A549 (cell line): ENCODE results near the gene ATXN2.

Source experiments
- CHD4 ChIP-seq: fragments of 200-600 bp; sonication (generic); IDR thresholded peaks from 2 replicates; pipeline ENCODE4 v1.6.1; 2016; ENCODE audit warnings: antibody characterized with exemption, mild to moderate bottlenecking, borderline replicate concordance
- EP300 ChIP-seq, 2 experiments: fragments of >200 bp; sonication (Bioruptor Twin); formaldehyde crosslinking; IDR thresholded peaks; 2 replicates in 1 of 2; 3 replicates in 1 of 2; pipeline ENCODE4 v1.6.1; 2016 to 2017
- HDAC2 ChIP-seq: fragments of 200-600 bp; sonication (generic); IDR thresholded peaks from 2 replicates; pipeline ENCODE4 v1.6.1; 2016
- JUN ChIP-seq, 2 experiments: fragments of >200 bp; sonication (Bioruptor Twin); formaldehyde crosslinking; IDR thresholded peaks; 2 replicates in 1 of 2; 3 replicates in 1 of 2; pipeline ENCODE4 v1.6.1; 2016 to 2017
- JUNB ChIP-seq: fragments of >200 bp; sonication (Bioruptor Twin); formaldehyde crosslinking; IDR thresholded peaks from 2 replicates; pipeline ENCODE4 v1.6.1; 2016
- MAFK ChIP-seq: fragments of 450-650 bp; IDR thresholded peaks from 2 replicates; pipeline ENCODE4 v1.6.1; 2014; ENCODE audit not compliant: partially characterized antibody
- POLR2A ChIP-seq: IDR thresholded peaks from 2 replicates; pipeline ENCODE4 v1.6.1; 2012; ENCODE audit warnings: mild to moderate bottlenecking, low read length
- RCOR1 ChIP-seq: fragments of 150-350 bp; IDR thresholded peaks from 2 replicates; pipeline ENCODE4 v1.6.1; 2014; ENCODE audit warnings: antibody characterized with exemption, low read length, low read depth
- RFX5 ChIP-seq: fragments of 450-650 bp; IDR thresholded peaks from 2 replicates; pipeline ENCODE4 v1.7.1; 2014; ENCODE audit warnings: antibody characterized with exemption, mild to moderate bottlenecking, moderate library complexity
- ZFP36 ChIP-seq: fragments of 450-650 bp; IDR thresholded peaks from 2 replicates; pipeline ENCODE4 v1.6.1; 2014; ENCODE audit warnings: borderline replicate concordance; ENCODE audit not compliant: partially characterized antibody
- TF ChIP-seq, protein P1 (sequence below): IDR thresholded peaks from 2 replicates; pipeline ENCODE4 v1.6.1; 2012
- TF ChIP-seq, protein P2 (sequence below): fragments of >200 bp; sonication (Bioruptor Twin); formaldehyde crosslinking; IDR thresholded peaks from 3 replicates; pipeline ENCODE4 v1.5.1; 2016
- TF ChIP-seq, protein P3 (sequence below): fragments of 200-600 bp; sonication (generic); IDR thresholded peaks from 2 replicates; pipeline ENCODE4 v1.6.1; 2016; ENCODE audit warnings: antibody characterized with exemption, mild to moderate bottlenecking, moderate library complexity

DNA sequence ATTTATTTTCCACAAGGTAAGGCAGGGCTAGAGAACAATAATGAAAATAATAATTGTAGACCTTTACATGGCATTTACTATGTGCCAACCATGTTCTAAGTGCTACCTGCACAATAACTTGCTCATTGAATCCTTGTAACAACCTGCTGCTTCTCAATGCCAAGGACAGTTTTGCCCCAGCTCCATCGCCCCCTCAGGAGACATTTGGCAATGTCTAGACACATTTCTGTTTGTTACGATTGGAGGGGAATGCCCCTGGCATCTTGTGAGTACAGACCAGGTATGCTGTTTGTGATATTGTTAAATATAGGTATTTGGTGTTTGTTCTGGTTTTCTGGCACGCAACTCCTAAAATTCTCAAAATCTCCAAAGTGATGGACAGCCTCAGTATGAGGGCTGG is 8.1 kb upstream of the ATXN2 start:
- TF ChIP-seq, protein P1, sequence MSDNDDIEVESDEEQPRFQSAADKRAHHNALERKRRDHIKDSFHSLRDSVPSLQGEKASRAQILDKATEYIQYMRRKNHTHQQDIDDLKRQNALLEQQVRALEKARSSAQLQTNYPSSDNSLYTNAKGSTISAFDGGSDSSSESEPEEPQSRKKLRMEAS: no peak
- no peak for TF ChIP-seq POLR2A
- TF ChIP-seq, protein P2, sequence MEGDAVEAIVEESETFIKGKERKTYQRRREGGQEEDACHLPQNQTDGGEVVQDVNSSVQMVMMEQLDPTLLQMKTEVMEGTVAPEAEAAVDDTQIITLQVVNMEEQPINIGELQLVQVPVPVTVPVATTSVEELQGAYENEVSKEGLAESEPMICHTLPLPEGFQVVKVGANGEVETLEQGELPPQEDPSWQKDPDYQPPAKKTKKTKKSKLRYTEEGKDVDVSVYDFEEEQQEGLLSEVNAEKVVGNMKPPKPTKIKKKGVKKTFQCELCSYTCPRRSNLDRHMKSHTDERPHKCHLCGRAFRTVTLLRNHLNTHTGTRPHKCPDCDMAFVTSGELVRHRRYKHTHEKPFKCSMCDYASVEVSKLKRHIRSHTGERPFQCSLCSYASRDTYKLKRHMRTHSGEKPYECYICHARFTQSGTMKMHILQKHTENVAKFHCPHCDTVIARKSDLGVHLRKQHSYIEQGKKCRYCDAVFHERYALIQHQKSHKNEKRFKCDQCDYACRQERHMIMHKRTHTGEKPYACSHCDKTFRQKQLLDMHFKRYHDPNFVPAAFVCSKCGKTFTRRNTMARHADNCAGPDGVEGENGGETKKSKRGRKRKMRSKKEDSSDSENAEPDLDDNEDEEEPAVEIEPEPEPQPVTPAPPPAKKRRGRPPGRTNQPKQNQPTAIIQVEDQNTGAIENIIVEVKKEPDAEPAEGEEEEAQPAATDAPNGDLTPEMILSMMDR: no peak
- TF ChIP-seq, protein P3, sequence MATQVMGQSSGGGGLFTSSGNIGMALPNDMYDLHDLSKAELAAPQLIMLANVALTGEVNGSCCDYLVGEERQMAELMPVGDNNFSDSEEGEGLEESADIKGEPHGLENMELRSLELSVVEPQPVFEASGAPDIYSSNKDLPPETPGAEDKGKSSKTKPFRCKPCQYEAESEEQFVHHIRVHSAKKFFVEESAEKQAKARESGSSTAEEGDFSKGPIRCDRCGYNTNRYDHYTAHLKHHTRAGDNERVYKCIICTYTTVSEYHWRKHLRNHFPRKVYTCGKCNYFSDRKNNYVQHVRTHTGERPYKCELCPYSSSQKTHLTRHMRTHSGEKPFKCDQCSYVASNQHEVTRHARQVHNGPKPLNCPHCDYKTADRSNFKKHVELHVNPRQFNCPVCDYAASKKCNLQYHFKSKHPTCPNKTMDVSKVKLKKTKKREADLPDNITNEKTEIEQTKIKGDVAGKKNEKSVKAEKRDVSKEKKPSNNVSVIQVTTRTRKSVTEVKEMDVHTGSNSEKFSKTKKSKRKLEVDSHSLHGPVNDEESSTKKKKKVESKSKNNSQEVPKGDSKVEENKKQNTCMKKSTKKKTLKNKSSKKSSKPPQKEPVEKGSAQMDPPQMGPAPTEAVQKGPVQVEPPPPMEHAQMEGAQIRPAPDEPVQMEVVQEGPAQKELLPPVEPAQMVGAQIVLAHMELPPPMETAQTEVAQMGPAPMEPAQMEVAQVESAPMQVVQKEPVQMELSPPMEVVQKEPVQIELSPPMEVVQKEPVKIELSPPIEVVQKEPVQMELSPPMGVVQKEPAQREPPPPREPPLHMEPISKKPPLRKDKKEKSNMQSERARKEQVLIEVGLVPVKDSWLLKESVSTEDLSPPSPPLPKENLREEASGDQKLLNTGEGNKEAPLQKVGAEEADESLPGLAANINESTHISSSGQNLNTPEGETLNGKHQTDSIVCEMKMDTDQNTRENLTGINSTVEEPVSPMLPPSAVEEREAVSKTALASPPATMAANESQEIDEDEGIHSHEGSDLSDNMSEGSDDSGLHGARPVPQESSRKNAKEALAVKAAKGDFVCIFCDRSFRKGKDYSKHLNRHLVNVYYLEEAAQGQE: no peak
- TF ChIP-seq JUNB: no peak
- TF ChIP-seq EP300 (IDR thresholded peaks at IDR 0.05): no peak
- TF ChIP-seq HDAC2: no peak
- TF ChIP-seq MAFK: no peak
- no peak for TF ChIP-seq CHD4
- TF ChIP-seq RFX5: no peak
- TF ChIP-seq RCOR1: no peak
- TF ChIP-seq ZFP36: no peak
- no peak for TF ChIP-seq JUN (IDR thresholded peaks at IDR 0.05)
